Left colon (tissue), 2 donors: ENCODE measurements around the gene SLC29A1. TPM values are rescaled to one million over a fixed set of nuclear protein-coding genes. Genes with fewer than 3 reads are reported as not detected.
"Not testable (repeated sequence)": the region's sequence is repeated elsewhere in the genome, so short reads cannot be mapped to it uniquely, and the experiment has no call there.

ENCODE experiments used
- ATAC-seq: fragments of 200-7000 bp; cut with Tn5 transposase; one replicate; pipeline ENCODE4 v1.9.1; 2020; ENCODE audit warnings: mild to moderate bottlenecking, moderate library complexity
- DNase-seq, 2 donors: peaks; one replicate each; pipeline ENCODE4 v3.0.0-alpha.2; 2020
- intact Hi-C, 2 donors: fragments of 100-400 bp; cut with DNase I in 1 of 2; cut with micrococcal nuclease in 1 of 2; formaldehyde crosslinking; loops; one replicate each; pipeline versions ENCODE4 v1.11.2 to v1.14.0; 2022; cut with DNase I, micrococcal nuclease
- long read RNA-seq: library from polyadenylated mRNA; unstranded; transcript quantifications from one replicate; pipeline ENCODE4 v2.0.0, GENCODE V29; 2021
- total RNA-seq, 2 donors: library from RNA; stranded (reverse); fragmentation: NEBNext Ultra II Directional; extraction: Animal tissue kit (Norgen Biotek cat#: 25700); gene quantifications; one replicate each; pipeline ENCODE4 v1.2.1, GENCODE V29; 2021
- donor health status: DM: no; HTN: no; CAD: no.
- donor health status: DM: yes; HTN: yes; CAD: no.

The SLC29A1 gene
- total RNA-seq: 10 to 100 TPM; 13.0 to 22.8 TPM
- long read RNA-seq, transcript SLC29A1-209 (13 exons, 2,318 nt): major isoform, 15 of 34 reads
- long read RNA-seq, partial matches to known transcripts: 3 of 34 reads
- long read RNA-seq, other reads (novel, unspliced or antisense): 9 of 34 reads

- ATAC-seq: peak; percentile 24
- peak; percentile 78 to 83 for DNase-seq
- intact Hi-C loops: no loop called here
These were observed at the start of gene SLC29A1 for GRCh38 chr6:44223319-44224028. SLC29A1 (plus strand) TSS chr6:44223595; CDS start chr6:44227314, 3,719 bp downstream.

DNA sequence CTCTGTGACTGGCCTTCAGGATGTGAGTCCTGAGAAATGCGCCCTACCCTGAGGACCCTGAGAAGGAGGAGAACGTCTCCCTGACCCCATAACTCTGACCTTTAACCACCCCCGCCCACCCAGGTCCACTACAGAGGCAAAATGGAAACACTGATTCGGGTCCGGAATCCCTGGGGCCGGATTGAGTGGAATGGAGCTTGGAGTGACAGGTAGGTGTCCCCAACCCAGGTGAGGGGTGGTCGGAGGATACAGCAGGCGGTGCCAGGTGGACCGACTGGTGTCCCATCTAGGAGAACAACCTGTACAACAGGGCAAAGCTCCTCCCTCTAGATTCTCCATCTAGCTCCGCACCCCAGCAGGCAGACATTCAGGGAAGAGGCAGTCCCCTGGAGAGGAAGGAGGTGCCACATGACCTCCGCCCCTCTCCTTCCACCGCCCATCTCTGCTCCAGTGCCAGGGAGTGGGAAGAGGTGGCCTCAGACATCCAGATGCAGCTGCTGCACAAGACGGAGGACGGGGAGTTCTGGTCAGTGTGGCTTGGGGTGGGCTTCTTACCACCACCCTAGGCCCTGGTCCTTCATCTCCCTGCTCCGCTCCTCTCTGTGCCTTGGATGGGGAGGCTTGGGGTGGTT lies 47.1 kb upstream of the SLC29A1 start:
- intact Hi-C loops: no loop called here
- DNase-seq: no peak

DNA sequence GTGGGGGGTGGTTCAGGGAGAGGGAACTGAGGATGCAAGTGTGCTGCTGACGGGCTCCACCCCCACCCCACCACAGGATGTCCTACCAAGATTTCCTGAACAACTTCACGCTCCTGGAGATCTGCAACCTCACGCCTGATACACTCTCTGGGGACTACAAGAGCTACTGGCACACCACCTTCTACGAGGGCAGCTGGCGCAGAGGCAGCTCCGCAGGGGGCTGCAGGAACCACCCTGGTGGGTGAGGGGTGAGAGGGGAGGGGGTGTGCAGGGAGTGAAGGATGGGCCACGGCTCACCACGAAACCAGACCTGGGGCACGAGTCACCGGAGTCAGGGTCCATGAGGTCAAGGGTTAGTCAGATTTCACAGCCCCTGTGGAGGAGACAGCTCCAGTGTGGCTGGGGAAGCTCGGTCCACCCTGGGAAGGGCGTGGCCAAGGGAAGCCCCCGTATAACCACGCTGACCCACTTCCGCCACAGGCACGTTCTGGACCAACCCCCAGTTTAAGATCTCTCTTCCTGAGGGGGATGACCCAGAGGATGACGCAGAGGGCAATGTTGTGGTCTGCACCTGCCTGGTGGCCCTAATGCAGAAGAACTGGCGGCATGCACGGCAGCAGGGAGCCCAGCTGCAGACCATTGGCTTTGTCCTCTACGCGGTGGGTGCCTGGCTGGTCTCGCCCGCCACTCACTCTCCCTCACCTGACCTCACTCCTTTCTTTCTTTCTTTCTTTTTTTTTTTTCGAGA lies 46.5 kb upstream of the SLC29A1 start:
- DNase-seq (no peak), ATAC-seq (no peak)
- intact Hi-C loops: no loop called here

More for the DNA sequence above, 47.1 kb upstream of the SLC29A1 start:
- ATAC-seq: peak; percentile 18

DNA sequence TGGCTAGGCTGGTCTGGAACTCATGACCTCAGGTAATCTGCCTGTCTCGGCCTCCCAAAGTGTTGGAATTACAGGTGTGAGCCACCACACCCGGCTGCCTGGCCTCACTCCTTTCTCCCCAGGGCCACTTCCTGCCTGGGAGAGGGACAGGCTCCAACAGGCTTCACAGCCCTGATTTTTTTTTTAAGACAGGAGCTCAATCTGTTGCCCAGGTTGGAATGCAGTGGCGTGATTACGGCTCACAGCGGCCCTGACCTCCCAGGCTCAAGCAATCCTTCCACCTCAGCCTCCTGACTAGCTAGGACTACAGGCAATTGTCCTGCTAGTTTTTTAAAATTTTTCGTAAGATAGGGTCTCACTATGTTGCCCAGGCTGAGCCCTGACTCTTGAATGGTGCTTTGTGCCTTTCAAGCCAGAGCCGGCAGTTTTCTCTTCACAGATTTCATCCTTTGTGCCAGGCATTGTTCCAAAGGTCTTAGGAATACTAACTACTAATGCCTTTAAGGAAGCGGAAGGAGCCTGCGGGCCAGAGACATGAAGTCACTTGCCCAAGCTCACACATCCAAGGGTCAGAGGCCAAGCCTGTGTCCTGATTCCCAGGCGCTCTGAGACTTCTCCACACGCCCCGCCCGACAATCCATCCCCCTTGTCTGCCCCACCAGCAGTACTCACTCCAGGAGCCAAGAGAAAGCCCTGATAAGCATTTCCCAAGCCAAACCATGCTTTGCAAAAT lies 45.5 kb upstream of the SLC29A1 start:
- DNase-seq: no peak
- peak; percentile 56 for ATAC-seq
- intact Hi-C loops: no loop called here

DNA sequence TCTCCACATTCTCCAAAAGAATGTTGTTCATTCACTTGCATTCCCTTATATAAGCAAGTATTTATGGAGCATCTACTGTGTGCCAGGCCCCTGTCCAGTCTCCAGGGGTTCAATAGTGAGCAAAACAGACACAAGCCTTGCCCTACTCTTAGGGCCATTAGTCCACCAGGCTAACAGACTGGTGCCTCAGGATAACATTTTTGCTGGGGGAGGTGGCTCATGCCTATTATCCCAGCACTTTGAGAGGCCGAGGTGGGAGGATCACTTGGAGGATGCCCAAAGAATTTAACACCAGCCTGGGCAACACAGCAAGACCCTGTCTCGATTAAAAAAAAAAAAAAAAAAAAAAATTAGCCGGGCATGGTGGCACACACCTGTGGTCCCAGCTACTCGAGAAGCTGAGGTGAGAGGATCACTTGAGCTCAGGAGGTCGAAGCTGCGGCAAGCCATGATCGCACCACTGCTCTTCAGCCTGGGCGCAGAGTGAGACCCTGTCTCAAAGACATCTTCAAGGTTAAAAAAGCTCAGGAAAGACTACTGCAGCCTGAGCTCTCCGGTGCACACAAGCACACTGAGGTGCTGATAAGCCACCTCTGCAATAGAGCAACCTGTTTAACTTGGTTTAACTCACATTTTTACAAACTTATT lies 44.8 kb upstream of the SLC29A1 start:
- ATAC-seq: no peak
- DNase-seq: no peak
- intact Hi-C loops: no loop called here

- intact Hi-C loops: no loop called here
- DNase-seq: no peak
- no peak for ATAC-seq
These were observed 44.3 kb upstream of the SLC29A1 start for GRCh38 chr6:44179072-44179536.

DNA sequence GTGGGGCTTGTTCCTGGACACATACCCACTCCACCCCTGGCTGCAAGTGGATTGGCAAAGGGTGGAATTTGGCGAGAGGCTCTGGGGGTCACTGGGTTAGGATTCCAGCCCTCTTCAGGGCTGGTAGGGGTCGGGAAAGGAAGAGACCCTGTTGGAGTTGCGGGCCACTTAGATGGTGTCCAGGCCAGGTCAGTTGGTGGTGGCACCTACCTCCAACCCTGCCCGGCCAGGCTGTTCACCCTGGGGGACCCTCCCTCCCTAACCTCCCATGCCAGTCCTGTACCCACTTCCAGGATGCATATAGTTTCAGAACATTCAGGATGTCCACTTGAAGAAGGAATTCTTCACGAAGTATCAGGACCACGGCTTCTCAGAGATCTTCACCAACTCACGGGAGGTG lies 43.7 kb upstream of the SLC29A1 start:
- no peak for ATAC-seq
- intact Hi-C loops: no loop called here

DNA sequence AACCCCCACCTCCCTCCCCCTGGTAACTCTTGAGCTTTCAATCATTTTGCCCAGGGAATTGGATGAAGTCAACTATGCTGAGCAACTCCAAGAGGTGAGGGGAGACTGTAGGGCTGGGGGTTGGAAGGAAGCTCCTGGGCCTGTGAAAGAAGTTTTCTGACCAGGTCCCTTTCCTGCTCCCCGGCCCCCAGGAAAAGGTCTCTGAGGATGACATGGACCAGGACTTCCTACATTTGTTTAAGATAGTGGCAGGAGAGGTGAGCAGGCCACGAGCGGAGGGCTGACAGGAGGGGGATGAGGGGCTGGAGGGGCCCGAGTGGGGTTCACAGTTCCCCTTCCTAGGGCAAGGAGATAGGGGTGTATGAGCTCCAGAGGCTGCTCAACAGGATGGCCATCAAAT lies 43.0 kb upstream of the SLC29A1 start:
- DNase-seq: no peak
- ATAC-seq: no peak
- intact Hi-C loops: no loop called here

More for the DNA sequence above, 43.7 kb upstream of the SLC29A1 start:
- DNase-seq: no peak

GRCh38 chr6:44180886-44181285 lies 42.5 kb upstream of the SLC29A1 start:
- no peak for DNase-seq
- ATAC-seq: no peak
- intact Hi-C loops: no loop called here

GRCh38 chr6:44181784-44182183 lies 41.6 kb upstream of the SLC29A1 start:
- DNase-seq, ATAC-seq, intact Hi-C loops: not testable (repeated sequence)

DNA sequence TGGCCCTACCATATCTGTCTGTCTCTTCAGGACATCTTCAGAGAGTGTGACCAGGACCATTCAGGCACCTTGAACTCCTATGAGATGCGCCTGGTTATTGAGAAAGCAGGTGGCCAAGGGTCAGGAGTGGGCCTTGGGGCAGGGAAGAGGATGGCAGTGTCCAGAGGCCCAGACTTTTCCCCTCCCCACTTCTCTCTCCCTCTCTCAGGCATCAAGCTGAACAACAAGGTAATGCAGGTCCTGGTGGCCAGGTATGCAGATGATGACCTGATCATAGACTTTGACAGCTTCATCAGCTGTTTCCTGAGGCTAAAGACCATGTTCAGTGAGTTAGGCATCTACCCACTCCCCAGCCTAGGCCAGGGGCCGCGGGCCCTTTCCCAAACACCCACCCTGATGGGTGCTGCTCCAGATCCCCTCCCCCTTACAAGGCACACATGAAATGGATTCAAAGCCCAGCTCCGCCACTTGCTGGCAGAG lies 40.4 kb upstream of the SLC29A1 start:
- no peak for DNase-seq
- no peak for ATAC-seq
- intact Hi-C loops: no loop called here

DNA sequence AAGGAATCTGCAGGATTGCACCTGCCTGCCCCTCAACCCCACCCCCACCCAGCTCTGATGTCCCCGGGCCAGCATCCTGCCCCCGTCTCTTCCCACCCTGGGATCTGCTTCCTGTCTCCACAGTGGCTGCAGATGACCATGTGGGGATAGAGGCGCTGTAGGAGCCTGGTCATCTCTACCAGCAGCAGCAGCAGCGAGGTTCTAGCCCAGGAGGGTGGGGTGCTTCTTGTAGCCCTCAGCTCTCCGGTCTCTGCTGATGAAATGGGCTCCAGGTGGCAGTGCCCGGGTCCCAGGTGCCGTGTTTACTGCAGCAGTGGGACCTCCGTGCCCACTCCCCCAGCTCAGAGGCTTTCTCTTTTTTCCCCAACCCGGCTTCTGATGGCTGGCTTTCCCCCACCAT lies 39.6 kb upstream of the SLC29A1 start:
- intact Hi-C loops: no loop called here
- DNase-seq: no peak
- ATAC-seq: no peak

- DNase-seq, intact Hi-C loops: not testable (repeated sequence)
- ATAC-seq: peak; percentile 67
These were observed 38.0 kb upstream of the SLC29A1 start for GRCh38 chr6:44185356-44185755.

- ATAC-seq (peak; percentile 24), DNase-seq (no peak)
- intact Hi-C loops: no loop called here
These were observed 37.3 kb upstream of the SLC29A1 start for GRCh38 chr6:44185953-44186634.

GRCh38 chr6:44186635-44187025 lies 36.8 kb upstream of the SLC29A1 start:
- intact Hi-C loops: no loop called here
- no peak for DNase-seq
- ATAC-seq: no peak

DNA sequence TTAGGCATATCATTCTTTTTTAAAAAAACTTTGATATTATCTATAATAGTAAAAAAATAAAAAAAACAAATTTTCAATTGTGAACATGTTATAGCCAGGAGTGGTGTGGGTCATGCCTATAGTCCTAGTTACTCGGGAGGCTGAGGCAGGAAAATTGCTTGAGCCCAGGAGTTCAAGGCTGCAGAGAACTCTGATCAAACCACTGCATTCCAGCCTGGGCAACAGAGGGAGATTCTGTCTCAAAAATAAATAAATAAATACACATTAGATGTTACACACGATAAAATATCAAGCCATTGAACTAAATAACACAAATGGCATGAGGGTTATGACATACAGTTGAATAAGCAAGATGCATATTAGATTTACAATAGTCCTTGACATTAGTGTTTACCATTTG lies 34.6 kb upstream of the SLC29A1 start:
- intact Hi-C loops: no loop called here
- ATAC-seq (no peak), DNase-seq (no peak)

- DNase-seq (no peak), ATAC-seq (no peak)
- intact Hi-C loops: no loop called here
These were observed 34.1 kb upstream of the SLC29A1 start for GRCh38 chr6:44189257-44189656.

DNA sequence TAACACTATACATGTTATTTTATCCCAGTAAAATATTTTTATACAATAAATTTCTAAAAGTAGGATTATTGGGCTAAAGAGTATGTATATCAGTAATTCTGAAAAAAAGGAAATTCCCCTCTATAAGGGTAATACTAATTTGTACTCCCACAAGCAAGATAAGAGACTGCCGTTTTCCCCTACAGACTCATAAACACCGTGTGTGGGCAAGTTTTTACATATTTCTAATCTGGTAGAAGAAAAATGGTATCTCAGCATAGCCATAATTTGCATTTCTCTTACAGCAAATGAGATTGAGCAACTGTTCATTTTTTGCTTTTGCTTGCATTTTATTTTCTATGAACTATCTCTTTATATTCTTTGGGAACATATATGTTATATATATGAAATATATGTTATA lies 32.7 kb upstream of the SLC29A1 start:
- no peak for DNase-seq
- intact Hi-C loops: no loop called here
- no peak for ATAC-seq
